Chondrocyte (in vitro differentiated cells): ENCODE measurements around the gene INHA. TPM values are rescaled to one million over a fixed set of nuclear protein-coding genes. Genes with fewer than 3 reads are reported as not detected.

Source experiments
- DNase-seq: peaks from one replicate; pipeline ENCODE4 v3.0.0; 2021; ENCODE audit warnings: mixed read lengths, low spot score
- H3K27ac Mint-ChIP-seq: one replicate; pipeline ENCODE4 v1.8.0; 2021; ENCODE audit warnings: mild to moderate bottlenecking, moderate library complexity, mixed read lengths; ENCODE audit not compliant: unreplicated experiment
- H3K27me3 Mint-ChIP-seq: 2 replicates; pipeline ENCODE4 v1.8.0; 2021; ENCODE audit warnings: low read depth, mixed read lengths
- H3K36me3 Mint-ChIP-seq: 2 replicates; pipeline ENCODE4 v1.8.0; 2021; ENCODE audit warnings: low read depth, mixed read lengths
- H3K4me1 Mint-ChIP-seq: 2 replicates; pipeline ENCODE4 v1.8.0; 2021; ENCODE audit warnings: low read depth, mild to moderate bottlenecking, mixed read lengths
- H3K4me3 Mint-ChIP-seq: one replicate; pipeline ENCODE4 v1.8.0; 2021; ENCODE audit warnings: mild to moderate bottlenecking, moderate library complexity, mixed read lengths; ENCODE audit not compliant: unreplicated experiment
- H3K9me3 Mint-ChIP-seq: 2 replicates; pipeline ENCODE4 v1.8.0; 2021; ENCODE audit warnings: low read depth, mixed read lengths
- total RNA-seq: library from RNA; stranded (reverse); gene quantifications from 3 replicates; pipeline ENCODE4 v1.2.1, GENCODE V29; 2021
- TF ChIP-seq, protein P1 (sequence below): fragments of 200-600 bp; sonication (generic); IDR thresholded peaks from 2 replicates; pipeline ENCODE4 v1.5.0; 2021; ENCODE audit warnings: antibody characterized with exemption, mild to moderate bottlenecking, moderate library complexity

The INHA gene
- total RNA-seq, 1 donor from 2014 or later = 1.0 TPM

DNA sequence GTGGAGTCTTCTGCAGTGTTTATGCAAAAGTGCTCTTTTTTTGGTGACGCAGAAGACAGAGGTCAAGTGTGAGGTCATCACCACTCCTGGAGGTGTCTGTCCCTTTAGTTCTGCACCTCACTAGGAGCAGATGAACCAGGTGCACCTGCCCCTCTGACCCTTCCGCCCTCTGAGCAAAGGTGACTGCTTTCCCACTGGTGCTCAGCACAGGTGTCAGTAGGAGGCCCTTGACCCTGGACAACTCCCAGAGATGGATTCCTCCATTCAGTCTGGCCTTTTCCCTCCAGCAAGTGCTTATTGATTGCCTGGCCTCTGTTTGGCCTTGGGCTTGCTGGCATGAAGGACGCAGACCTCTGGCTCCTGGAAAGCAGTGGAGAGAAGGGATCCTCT is 46.6 kb downstream of the INHA start:
- no peaks in the 10 kb centered on the region for H3K9me3 Mint-ChIP-seq
- no peaks in the 10 kb centered on the region for H3K4me1 Mint-ChIP-seq
- H3K4me3 Mint-ChIP-seq = no peak overlapping the region
- TF ChIP-seq, protein P1, sequence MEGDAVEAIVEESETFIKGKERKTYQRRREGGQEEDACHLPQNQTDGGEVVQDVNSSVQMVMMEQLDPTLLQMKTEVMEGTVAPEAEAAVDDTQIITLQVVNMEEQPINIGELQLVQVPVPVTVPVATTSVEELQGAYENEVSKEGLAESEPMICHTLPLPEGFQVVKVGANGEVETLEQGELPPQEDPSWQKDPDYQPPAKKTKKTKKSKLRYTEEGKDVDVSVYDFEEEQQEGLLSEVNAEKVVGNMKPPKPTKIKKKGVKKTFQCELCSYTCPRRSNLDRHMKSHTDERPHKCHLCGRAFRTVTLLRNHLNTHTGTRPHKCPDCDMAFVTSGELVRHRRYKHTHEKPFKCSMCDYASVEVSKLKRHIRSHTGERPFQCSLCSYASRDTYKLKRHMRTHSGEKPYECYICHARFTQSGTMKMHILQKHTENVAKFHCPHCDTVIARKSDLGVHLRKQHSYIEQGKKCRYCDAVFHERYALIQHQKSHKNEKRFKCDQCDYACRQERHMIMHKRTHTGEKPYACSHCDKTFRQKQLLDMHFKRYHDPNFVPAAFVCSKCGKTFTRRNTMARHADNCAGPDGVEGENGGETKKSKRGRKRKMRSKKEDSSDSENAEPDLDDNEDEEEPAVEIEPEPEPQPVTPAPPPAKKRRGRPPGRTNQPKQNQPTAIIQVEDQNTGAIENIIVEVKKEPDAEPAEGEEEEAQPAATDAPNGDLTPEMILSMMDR = no peak
- H3K36me3 Mint-ChIP-seq = peaks cover 12% of the 10 kb centered on the region
- H3K27ac Mint-ChIP-seq = no peak overlapping the region
- no peak for DNase-seq
- peaks cover 4% of the 10 kb centered on the region for H3K27me3 Mint-ChIP-seq

DNA sequence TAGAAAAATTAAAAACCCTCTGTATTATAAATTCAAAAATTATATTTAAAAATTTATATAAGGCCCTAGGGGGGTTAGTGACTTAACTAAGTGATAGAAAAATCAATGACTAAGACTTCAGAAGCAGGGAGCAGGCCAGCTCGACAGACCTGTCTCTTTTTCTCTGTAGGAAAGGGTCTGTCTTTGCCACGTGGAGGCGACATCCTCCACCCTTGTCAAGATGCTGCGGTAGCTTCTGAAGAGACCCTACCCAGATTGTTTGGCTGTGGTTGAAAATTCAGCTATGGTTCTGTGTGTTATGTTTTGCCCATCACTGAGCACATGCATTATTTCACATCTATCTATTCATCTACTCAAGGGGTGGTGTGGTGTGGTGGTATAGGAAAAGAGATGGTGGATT is 47.1 kb downstream of the INHA start:
- Mint-ChIP-seq H3K36me3 (peaks cover 11% of the 10 kb centered on the region), H3K4me3 (no peak overlapping the region), H3K27ac (no peak overlapping the region), H3K27me3 (peaks cover 4% of the 10 kb centered on the region), H3K4me1 (no peaks in the 10 kb centered on the region), H3K9me3 (no peaks in the 10 kb centered on the region)
- no peak for DNase-seq
- TF ChIP-seq, protein P1 = peak; percentile 42

DNA sequence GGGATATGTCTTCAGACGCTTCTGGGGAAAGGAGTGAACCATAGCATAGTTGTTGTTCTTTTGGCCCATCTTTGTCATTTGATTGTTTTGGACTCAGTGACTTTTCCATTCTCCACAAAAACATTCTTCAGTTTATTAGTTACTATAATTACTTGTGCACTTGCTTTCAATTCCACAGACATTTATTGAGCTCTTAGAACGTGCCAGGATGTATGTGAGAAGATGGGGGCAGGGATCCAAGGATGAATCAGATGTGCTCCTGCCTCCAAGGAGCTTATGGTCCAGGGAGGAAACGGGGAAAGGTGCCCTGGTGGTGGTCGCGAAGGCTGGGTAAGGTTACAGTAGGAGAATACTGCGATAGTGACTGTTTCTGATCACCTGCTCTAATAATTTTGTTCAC is 48.4 kb downstream of the INHA start:
- Mint-ChIP-seq H3K27me3 (peaks cover 4% of the 10 kb centered on the region), H3K4me1 (no peaks in the 10 kb centered on the region), H3K9me3 (no peaks in the 10 kb centered on the region), H3K36me3 (peaks cover under 1% of the 10 kb centered on the region), H3K27ac (no peak overlapping the region), H3K4me3 (no peak overlapping the region)
- DNase-seq = no peak
- TF ChIP-seq, protein P1 = no peak

DNA sequence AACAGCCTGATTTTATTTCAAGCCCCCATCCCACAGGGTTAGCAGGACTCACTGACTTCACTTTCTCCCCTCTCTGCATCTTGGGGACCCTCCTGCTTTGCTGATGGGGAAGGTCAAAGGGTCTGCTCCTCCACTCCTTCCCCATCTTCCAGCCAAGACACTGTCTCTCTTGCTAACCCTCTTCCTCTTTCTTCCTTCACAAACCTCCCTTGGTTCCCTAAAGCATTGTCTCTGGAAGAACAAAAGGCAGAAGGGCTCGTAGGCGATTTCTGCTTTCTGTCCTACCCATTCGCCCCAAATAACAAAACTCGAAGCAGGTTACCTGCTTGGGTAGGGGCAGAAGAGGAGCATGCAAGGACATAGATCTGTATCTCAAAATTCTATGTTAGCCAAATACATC is 49.8 kb downstream of the INHA start:
- H3K4me1 Mint-ChIP-seq = peaks cover 4% of the 10 kb centered on the region

DNA sequence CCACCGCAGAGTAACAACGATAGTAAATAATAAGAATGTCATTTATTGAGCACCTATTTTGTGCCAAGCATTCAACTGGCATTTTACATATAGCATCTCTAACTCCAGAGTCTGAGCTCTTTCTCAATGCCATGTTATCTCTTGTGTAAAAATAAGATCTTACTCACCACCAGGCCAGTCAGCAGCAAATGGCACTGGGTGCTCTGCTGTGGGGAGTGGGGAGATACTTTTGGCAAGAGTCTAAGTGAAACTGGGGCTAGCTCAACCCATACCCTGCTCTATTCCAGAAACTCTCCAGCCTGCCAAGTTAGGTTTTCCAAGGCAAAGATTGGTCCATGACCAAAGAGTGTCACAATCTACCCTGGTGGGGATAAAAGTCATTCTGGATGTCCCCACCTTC is 50.4 kb downstream of the INHA start:
- Mint-ChIP-seq H3K4me1 (peaks cover 6% of the 10 kb centered on the region), H3K9me3 (no peaks in the 10 kb centered on the region), H3K4me3 (no peak overlapping the region), H3K27me3 (peaks cover 4% of the 10 kb centered on the region), H3K36me3 (no peaks in the 10 kb centered on the region), H3K27ac (no peak overlapping the region)
- TF ChIP-seq, protein P1 = no peak
- no peak for DNase-seq

More for the DNA sequence above, 49.8 kb downstream of the INHA start:
- no peak overlapping the region for H3K27ac Mint-ChIP-seq
- no peaks in the 10 kb centered on the region for H3K9me3 Mint-ChIP-seq
- peaks cover 4% of the 10 kb centered on the region for H3K27me3 Mint-ChIP-seq
- no peak for DNase-seq
- no peaks in the 10 kb centered on the region for H3K36me3 Mint-ChIP-seq
- TF ChIP-seq, protein P1 = no peak
- no peak overlapping the region for H3K4me3 Mint-ChIP-seq
